Natural killer cell (primary cell): ENCODE measurements around the gene CDKAL1. TPM values are rescaled to one million over a fixed set of nuclear protein-coding genes. Genes with fewer than 3 reads are reported as not detected.
"Not testable (repeated sequence)": the region's sequence is repeated elsewhere in the genome, so short reads cannot be mapped to it uniquely, and the experiment has no call there.

Source experiments
- ATAC-seq, 3 donors: fragments of 150-1000 bp in 2 of 3; fragments of 200-7000 bp in 1 of 3; cut with Tn5 transposase; 1 replicate in 1 of 3; 2 replicates in 2 of 3; pipeline ENCODE4 v1.10.0; 2021; ENCODE audit warnings: mild to moderate bottlenecking in 2 of 3, moderate library complexity in 2 of 3
- DNase-seq, 2 donors: peaks; one replicate each; pipeline versions ENCODE4 v3.0.0 to v3.0.0-alpha.2; 2013 to 2021; ENCODE audit warnings: mixed read lengths in 1 of 2
- H3K27ac ChIP-seq: one replicate; pipeline ENCODE4 v1.5.1; 2013; ENCODE audit warnings: mild to moderate bottlenecking, low read length
- H3K27me3 ChIP-seq: one replicate; pipeline ENCODE4 v1.6.1; 2013; ENCODE audit warnings: low read length; ENCODE audit not compliant: control insufficient read depth, insufficient read depth
- H3K36me3 ChIP-seq: one replicate; pipeline ENCODE4 v1.6.1; 2013; ENCODE audit warnings: low read length; ENCODE audit not compliant: control insufficient read depth, insufficient read depth
- H3K4me1 ChIP-seq: one replicate; pipeline ENCODE4 v1.6.1; 2013; ENCODE audit warnings: low read length; ENCODE audit not compliant: control insufficient read depth, insufficient read depth
- H3K4me3 ChIP-seq: one replicate; pipeline ENCODE4 v1.5.1; 2013; ENCODE audit warnings: low read length
- H3K9me3 ChIP-seq: one replicate; pipeline ENCODE4 v1.6.1; 2013; ENCODE audit warnings: low read length; ENCODE audit not compliant: control insufficient read depth, insufficient read depth
- H3K27ac Mint-ChIP-seq, 2 donors: one replicate each; pipeline ENCODE4 v1.8.0; 2022; ENCODE audit warnings: mild to moderate bottlenecking in 2 of 2, mixed read lengths in 2 of 2, moderate library complexity in 1 of 2
- H3K27me3 Mint-ChIP-seq, 2 donors: one replicate each; pipeline ENCODE4 v1.8.0; 2022; ENCODE audit warnings: low read depth in 2 of 2, mixed read lengths in 2 of 2
- H3K36me3 Mint-ChIP-seq: one replicate; pipeline ENCODE4 v1.8.0; 2022; ENCODE audit warnings: mixed read lengths
- H3K4me1 Mint-ChIP-seq, 2 donors: one replicate each; pipeline ENCODE4 v1.8.0; 2022; ENCODE audit warnings: mixed read lengths in 2 of 2
- H3K4me3 Mint-ChIP-seq: one replicate; pipeline ENCODE4 v1.8.0; 2022; ENCODE audit warnings: mild to moderate bottlenecking, moderate library complexity, mixed read lengths
- H3K9me3 Mint-ChIP-seq, 2 donors: one replicate each; pipeline ENCODE4 v1.8.0; 2022; ENCODE audit warnings: mixed read lengths in 2 of 2
- CTCF ChIP-seq: fragments of 200-600 bp; IDR thresholded peaks from one replicate; pipeline ENCODE4 v1.8.0; 2022; ENCODE audit warnings: antibody characterized with exemption
- WGBS: methylation state at CpG from one replicate; pipeline ENCODE4 v1.1.7; 2013; ENCODE audit warnings: missing lambda C conversion rate; ENCODE audit not compliant: insufficient coverage; 5-methylcytosine and 5-hydroxymethylcytosine counted together
- intact Hi-C: fragments of 100-400 bp; cut with micrococcal nuclease; formaldehyde crosslinking; loops from one replicate; pipeline ENCODE4 v1.14.2; 2022
- total RNA-seq, 4 donors: library from RNA; stranded (reverse); fragments of 120-200 nt in 1 of 4; gene quantifications; one replicate each; pipeline versions ENCODE4 v1.2.3 to v1.2.4, GENCODE V29; 2013 to 2022

Gene CDKAL1
- total RNA-seq, 3 donors from 2014 or later (not counting 1 experiment from before 2014, with no cell fraction given): 26.0 to 32.8 (median 28.9) TPM

- WGBS: 80% methylated on average over 1 of the region's 1 CpG
- intact Hi-C loops: no loop called here
- TF ChIP-seq CTCF: no peak
- no peaks in the 10 kb centered on the region for H3K36me3 Mint-ChIP-seq
- H3K4me1 ChIP-seq: no peaks in the 10 kb centered on the region
- no peaks in the 10 kb centered on the region for H3K36me3 ChIP-seq
- no peaks in the 10 kb centered on the region for H3K9me3 ChIP-seq
- no peaks in the 10 kb centered on the region for H3K27me3 ChIP-seq
- no peak overlapping the region for H3K4me3 ChIP-seq
- ATAC-seq: no peak
- H3K4me3 Mint-ChIP-seq: no peak overlapping the region
- DNase-seq: no peak
- H3K27me3 Mint-ChIP-seq: no peaks in the 10 kb centered on the region
- no peak overlapping the region for H3K27ac Mint-ChIP-seq
- H3K27ac ChIP-seq: no peak overlapping the region
- H3K4me1 Mint-ChIP-seq: peaks cover 6 to 18% of the 10 kb centered on the region in 2 donors
- no peaks in the 10 kb centered on the region for H3K9me3 Mint-ChIP-seq
Observed at GRCh38 chr6:20606831-20607230, 72.6 kb downstream of the CDKAL1 start.

- ATAC-seq: no peak
- Mint-ChIP-seq H3K27ac (no peak overlapping the region), H3K4me1 (peaks cover 14 to 20% of the 10 kb centered on the region in 2 donors), H3K36me3 (no peaks in the 10 kb centered on the region), H3K27me3 (no peaks in the 10 kb centered on the region), H3K9me3 (no peaks in the 10 kb centered on the region), H3K4me3 (no peak overlapping the region)
- no peak for TF ChIP-seq CTCF
- no peaks in the 10 kb centered on the region for H3K9me3 ChIP-seq
- no peaks in the 10 kb centered on the region for H3K4me1 ChIP-seq
- DNase-seq: no peak
- no peaks in the 10 kb centered on the region for H3K27me3 ChIP-seq
- no peaks in the 10 kb centered on the region for H3K36me3 ChIP-seq
- no peak overlapping the region for H3K27ac ChIP-seq
- WGBS: 95% methylated on average over 2 of the region's 4 CpGs
- no peak overlapping the region for H3K4me3 ChIP-seq
- intact Hi-C loops: no loop called here
Observed at GRCh38 chr6:20608356-20608755, 74.1 kb downstream of the CDKAL1 start.

- H3K27me3 Mint-ChIP-seq: no peaks in the 10 kb centered on the region
- H3K4me3 Mint-ChIP-seq: no peak overlapping the region
- H3K4me3 ChIP-seq: no peak overlapping the region
- TF ChIP-seq CTCF: no peak
- no peaks in the 10 kb centered on the region for H3K36me3 Mint-ChIP-seq
- no peaks in the 10 kb centered on the region for H3K4me1 ChIP-seq
- H3K36me3 ChIP-seq: no peaks in the 10 kb centered on the region
- H3K9me3 ChIP-seq: no peaks in the 10 kb centered on the region
- H3K27me3 ChIP-seq: no peaks in the 10 kb centered on the region
- DNase-seq (no peak), ATAC-seq (no peak)
- H3K4me1 Mint-ChIP-seq: peaks cover 12 to 22% of the 10 kb centered on the region in 2 donors
- H3K27ac ChIP-seq: no peak overlapping the region
- 92% methylated on average over 2 of the region's 2 CpGs for WGBS
- H3K9me3 Mint-ChIP-seq: no peaks in the 10 kb centered on the region
- H3K27ac Mint-ChIP-seq: no peak overlapping the region
- intact Hi-C loops: no loop called here
Observed at GRCh38 chr6:20608905-20609304, 74.6 kb downstream of the CDKAL1 start.

- H3K9me3 Mint-ChIP-seq, intact Hi-C loops, H3K27me3 ChIP-seq, H3K27ac Mint-ChIP-seq, H3K4me3 ChIP-seq, H3K27ac ChIP-seq, H3K36me3 Mint-ChIP-seq, H3K36me3 ChIP-seq, H3K9me3 ChIP-seq, H3K27me3 Mint-ChIP-seq, H3K4me3 Mint-ChIP-seq, H3K4me1 ChIP-seq, ATAC-seq, DNase-seq: not testable (repeated sequence)
- WGBS: 100% methylated on average over 2 of the region's 2 CpGs
- H3K4me1 Mint-ChIP-seq: peaks cover 14 to 20% of the 10 kb centered on the region in 2 donors
Observed at GRCh38 chr6:20609924-20610323, 75.7 kb downstream of the CDKAL1 start.
